T-helper 22 cell (primary cell): Measurements from ENCODE around the gene AQP10.
A peak's percentile ranks its signal among the peaks of the same experiment; 100 is the strongest.
"Not testable (repeated sequence)": the region's sequence is repeated elsewhere in the genome, so short reads cannot be mapped to it uniquely, and the experiment has no call there.

ENCODE experiments used
- DNase-seq: peaks from one replicate; pipeline ENCODE4 v3.0.0-alpha.2; 2020; ENCODE audit warnings: low read depth

The AQP10 gene

DNA sequence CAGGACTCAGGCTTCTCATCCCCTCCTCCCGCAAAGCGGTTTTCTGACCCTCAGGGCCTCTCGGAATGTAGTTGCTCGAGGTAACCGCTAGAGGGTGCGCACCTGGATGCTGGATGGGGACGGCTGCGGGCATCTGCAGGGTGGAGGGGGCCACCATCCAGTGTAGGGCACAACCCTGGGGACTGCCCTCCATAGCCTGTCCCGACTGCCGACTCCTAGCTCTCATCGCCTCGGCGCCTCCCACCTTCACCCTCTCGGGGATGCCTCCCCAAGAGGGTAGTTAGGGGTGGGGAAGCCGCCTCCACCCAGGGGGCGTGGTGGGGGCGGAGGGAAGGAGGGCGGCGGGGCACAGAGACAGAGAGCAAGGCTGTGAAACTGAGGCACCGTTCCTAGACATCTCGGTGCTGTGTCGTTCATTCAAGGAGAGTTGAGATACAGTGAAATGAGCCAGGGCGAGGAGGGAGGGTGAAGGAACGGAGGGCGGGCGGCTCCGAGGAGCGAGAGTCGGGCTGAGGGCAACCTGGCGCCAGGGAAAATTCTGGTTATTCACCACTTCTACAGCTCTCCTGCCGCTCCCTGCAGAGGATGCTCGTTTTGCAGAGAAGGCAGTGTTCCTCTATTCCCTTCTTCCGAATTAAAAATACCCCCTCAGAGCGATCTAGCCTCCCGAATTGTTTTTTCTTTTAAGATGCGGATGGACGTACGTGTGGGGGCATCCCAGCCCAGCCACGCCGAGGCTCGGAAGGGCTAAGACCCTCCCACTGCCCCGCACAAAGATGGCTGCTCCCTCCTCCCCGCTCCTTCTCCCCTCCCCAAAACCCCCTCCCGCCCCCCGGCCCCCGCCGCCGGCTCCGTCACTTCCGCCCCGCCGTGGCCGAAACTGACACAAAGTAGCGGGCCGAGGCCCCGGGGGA, 4.0 kb downstream of the AQP10 start, which contains the start of gene ATP8B2:
TSS of gene ATP8B2 (plus strand) at position 857 of the 914 bp plus-strand sequence. CDS start 2,617 bp downstream, outside the sequence.
- peak; percentile 69 for DNase-seq

GRCh38 chr1:154325583-154326545, 5.0 kb downstream of the AQP10 start:
- no peak for DNase-seq

- no peak for DNase-seq
Observed at GRCh38 chr1:154326546-154327465, 5.9 kb downstream of the AQP10 start.

GRCh38 chr1:154327466-154328317, 6.8 kb downstream of the AQP10 start:
- DNase-seq = peak; percentile 30

DNA sequence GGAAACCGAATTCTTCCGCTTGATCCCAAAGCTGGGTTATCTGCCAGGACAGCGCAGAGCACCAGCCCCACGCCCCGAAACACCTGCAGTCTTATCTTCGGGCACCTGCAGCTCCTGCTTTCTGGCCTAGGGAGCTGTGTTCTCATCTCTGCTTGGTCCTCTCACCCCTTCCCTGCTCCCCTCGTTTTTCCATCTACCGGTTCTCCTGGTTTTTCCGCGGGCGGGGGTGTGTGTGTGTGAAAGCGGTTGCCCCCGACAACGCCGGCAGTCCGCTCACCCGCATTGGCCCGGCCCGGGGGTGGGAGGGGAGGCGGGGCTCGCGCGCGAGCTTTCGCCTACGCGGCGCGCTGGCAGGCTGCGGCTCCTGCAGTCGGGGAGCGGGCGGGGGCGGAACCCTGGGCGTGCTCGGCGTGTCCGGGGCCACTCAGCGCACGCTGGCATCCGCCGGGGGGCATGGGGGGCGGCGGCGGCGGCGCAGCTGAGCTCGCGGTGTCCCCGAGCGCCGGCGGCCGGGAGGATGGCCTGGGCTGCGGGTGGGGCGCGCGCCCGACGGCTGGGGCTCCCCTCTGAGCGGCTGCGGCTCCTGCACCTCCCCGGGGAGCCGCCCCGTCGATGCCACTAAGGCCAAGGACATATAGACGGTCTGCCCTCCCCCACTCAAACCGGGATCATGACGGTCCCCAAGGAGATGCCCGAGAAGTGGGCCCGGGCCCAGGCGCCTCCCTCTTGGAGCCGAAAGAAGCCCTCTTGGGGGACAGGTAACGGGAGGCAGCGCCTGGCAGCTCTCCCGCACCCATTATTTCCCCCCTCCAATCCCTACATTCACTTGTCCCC, 7.6 kb downstream of the AQP10 start:
- peak; percentile 88 for DNase-seq

GRCh38 chr1:154329152-154329521, 8.2 kb downstream of the AQP10 start:
- DNase-seq = no peak

DNA sequence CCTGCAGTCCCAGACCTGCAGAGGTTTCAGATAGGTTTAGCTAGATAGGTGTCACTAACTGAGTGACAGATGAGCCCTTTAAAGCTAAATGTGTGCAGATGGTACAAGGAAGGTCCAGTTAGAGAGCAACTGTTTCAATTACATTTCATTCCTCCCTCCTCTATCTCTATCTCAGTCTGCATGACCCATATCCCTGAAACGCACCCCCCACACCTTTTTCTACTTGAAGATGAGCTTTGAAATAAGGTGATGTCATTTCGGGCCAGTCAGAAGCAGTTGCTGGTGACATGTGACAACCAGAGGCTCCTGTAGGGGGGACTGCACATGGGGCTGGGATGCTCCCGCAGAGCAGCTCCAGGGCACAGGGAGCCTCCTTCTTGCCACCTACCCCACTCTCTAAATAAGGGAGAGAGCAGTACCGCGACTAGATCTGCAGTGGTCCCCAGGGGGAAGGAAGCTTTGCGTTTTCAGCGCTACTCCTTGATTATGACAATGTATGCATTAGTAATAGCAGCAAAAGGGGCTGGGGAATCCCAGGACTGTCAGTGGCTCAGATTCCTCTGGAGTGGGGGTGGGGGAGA, 8.7 kb downstream of the AQP10 start:
- peak; percentile 34 for DNase-seq

- no peak for DNase-seq
Observed at GRCh38 chr1:154330669-154331068, 9.8 kb downstream of the AQP10 start.

DNA sequence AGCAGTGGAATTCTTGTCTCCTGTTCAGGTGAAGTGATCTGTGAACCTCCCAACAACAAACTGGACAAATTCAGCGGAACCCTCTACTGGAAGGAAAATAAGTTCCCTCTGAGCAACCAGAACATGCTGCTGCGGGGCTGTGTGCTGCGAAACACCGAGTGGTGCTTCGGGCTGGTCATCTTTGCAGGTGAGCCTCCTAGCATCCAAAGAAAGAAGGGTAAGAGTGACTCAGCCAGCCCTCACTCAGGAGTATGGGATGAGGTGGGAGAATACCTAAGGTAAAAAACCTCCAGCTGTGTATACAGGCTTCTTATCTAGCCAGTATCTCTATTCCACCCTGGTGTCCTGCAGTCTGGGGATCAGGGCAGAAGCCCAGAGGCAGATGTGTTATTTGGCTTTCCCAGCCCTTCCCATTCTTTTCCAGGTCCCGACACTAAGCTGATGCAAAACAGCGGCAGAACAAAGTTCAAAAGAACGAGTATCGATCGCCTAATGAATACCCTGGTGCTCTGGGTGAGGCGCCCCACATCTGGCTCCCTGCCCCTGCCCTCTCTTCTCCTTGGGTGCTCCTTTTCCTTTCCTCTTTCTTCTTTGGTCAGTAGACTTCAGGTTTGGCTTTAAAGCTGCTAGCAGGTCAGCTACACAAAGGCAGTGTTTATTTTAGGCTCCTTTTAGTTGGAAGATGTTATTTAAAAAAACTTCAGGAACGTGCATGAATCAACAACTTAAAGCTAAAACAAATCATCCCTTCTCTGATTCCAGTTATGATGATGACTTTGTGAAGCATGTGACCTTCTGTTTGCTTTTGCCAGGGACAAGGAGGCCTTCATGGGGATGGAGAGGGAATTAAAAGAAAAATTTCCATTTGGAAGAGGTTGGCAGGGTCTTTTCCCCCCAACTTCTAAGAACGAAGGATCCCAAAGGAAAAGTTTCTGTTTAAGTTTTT, 13.5 kb downstream of the AQP10 start:
- DNase-seq = no peak

GRCh38 chr1:154335025-154335714, 14.3 kb downstream of the AQP10 start:
- DNase-seq = peak; percentile 77

GRCh38 chr1:154337253-154337894, 16.5 kb downstream of the AQP10 start:
- no peak for DNase-seq

DNA sequence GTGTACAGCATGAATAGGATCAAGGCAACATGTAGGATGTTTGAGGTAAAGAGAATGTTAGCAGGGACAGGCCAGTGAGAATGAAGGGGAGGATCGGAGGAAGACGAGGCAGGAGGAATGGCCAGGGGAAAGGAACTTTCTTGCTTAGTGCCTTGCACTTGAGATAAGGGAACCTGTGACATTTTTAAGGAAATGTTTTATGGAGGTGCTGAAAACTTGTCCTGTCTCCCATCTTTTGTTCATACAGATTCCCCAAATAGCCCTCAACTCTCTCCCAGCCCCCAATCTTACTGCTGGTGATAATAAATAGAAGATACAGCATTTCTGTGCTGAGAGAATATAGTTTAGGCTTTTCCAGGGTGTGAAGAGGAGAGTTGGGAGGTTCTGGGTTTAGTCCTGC, 18.0 kb downstream of the AQP10 start:
- DNase-seq = no peak

DNA sequence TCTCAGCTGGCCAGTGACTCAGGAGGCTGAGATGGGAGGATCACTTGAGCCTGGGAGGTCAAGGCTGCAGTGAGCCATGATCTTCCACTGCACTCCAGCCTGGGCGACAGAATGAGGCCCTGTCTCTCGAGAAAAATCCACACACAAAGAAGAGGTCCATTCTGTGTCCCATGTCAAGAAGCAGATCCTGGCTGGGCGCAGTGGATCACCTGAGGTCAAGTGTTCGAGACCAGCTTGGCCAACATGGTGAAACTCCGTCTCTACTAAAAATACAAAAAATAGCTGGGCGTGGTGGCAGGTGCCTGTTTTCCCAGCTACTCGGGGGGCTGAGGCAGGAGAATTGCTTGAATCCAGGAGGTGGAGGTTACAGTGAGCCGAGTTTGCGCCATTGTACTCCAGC, 20.5 kb downstream of the AQP10 start:
- DNase-seq = not testable (repeated sequence)

DNA sequence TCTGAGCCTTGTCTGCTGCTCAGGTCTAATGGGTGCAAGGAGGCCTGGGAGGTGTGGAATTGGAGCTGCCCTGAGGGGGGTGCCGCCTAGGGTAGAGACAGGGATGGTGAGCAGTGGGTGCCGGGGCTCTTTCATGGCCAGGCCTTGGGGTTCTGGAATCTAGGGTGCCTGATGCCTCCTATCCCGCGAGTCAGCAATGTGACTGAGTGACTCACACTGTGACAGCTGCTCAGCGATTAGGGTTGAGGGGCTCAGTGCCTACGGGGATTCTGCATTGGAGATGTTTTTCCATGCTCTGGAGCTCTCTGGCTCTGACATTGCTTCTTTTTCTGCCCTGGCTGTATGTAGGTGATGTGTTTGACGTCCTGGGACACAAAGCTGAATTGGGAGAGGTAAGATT, 21.2 kb downstream of the AQP10 start:
- no peak for DNase-seq

- peak; percentile 68 for DNase-seq
Observed at GRCh38 chr1:154342836-154343472, 22.1 kb downstream of the AQP10 start.
